HG02678 (cell line): Measurements from ENCODE around the gene AGAP1.

Experiments used
- ATAC-seq: cut with Tn5 transposase; IDR thresholded peaks from one replicate; pipeline ENCODE4 v1.9.1; 2021; ENCODE audit warnings: mild to moderate bottlenecking, moderate library complexity; ENCODE audit not compliant: unreplicated experiment

Gene AGAP1

GRCh38 chr2:235603659-235604058, 109.8 kb downstream of the AGAP1 start:
- no peak for ATAC-seq

GRCh38 chr2:235605312-235606003, 111.6 kb downstream of the AGAP1 start:
- ATAC-seq, result no peak

DNA sequence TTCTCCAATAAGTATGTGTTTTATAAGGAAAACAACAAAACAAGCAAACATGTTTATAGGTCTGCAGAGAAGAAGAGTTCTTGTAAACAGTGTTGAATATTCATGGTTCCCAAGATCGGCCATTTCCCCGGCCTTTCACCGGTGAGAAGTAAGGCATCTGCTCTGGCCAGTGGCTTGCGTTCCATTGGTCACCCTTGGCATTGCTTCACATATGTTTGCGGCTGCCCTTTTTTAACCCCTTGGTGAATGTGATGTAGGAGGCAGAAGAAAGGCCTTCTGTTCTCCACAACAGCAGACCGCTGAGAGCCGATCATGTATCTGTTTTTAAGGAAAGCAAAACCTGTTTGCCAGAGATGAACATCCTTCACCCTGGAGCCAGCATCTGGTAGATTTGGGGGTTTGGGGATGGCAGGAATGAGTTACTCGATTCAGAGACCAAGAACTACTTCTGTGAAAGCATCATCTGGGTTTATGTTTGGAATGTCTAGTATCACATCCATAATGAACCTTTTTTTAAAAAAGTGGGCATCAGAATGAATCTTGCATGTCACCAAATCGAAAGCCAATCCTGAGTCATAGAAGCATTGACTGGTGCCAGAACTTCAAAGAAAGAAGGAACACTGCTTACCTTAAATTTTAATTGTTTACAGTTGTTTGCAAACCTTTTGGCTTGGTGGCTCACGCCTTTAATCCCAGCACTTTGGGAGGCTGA, 112.3 kb downstream of the AGAP1 start:
- no peak for ATAC-seq

- ATAC-seq, result no peak
Observed at GRCh38 chr2:235607546-235608199, 113.8 kb downstream of the AGAP1 start.

DNA sequence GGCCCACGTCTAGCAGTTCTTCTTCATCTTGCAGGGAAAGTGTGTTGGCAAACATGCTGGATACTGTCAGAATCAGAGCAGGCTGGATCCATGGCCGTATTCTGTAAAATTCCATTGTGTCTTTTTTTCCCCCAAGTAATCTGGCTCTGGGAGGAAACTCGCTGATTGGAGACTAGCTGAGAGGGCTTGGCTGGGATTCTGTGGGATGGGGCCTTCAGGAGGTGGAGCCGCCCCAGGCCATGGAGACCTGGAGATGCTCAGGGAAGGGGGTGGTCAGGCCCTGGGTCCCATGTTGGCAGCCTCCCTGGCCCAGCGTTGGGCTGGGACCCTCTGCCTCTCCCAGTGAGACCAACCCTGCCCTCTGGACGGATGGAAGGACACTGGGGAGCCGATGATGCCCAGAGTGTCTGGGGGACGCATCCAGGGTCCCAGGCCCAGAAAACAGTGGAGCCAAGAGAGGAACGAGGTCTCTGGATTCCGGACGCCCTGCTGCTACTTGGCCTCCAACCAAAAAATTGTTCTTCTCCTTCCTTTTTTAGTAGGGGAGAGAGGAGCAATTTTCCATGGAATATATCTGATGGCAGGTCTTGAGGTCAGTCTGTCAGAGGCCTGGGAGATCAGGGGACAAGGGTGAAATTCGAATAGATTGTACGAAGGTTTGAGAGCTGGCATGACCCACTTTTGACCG, 114.5 kb downstream of the AGAP1 start:
- no peak for ATAC-seq

DNA sequence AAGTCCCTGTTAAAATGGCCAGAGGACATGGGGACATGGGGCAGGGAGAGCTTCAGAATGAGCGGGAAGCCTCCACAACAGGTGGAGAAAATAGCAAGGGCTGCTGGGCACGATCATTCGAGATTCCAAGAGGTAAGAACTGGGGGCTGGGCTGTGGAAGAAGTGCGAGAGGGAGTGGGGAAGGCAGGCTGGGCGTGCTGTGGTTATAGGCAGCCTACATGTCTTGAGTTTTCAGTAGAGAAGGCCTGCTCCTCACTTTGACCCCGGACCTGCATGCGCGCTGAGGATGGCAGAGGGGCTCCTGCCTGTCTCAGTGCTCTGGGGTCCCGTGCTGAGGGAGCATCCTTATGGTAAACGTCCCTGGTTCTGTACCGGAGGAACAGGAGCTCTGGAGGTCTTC, 115.5 kb downstream of the AGAP1 start:
- no peak for ATAC-seq

GRCh38 chr2:235609746-235610145, 115.9 kb downstream of the AGAP1 start:
- no peak for ATAC-seq

DNA sequence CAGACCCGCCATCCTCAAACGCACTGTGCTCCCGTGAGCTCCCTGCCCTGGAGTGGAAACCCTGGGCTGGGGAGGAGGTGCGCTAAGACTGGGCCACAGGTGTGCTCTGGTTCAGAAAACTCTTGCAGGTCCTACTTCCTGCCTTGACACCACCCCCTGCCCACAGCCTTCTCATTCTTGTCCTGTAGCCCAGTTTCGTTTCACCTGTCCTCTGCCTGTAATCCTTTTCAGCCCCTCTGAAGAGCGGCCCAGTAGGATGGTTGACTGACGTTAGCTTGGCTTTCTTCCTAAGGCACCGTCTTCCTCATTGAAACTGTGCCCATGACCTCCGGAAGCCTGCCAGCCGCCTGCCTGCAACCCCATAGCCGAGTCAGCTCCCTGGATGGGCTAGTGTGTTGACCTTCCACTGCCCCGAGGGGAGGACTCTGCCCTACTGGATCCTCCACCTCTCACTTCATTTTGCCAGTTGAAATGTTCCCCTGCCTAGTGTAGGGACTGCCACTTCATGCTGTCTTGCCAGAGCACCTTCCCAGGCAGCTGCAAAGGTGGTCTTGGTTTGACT, 116.9 kb downstream of the AGAP1 start:
- no peak for ATAC-seq

DNA sequence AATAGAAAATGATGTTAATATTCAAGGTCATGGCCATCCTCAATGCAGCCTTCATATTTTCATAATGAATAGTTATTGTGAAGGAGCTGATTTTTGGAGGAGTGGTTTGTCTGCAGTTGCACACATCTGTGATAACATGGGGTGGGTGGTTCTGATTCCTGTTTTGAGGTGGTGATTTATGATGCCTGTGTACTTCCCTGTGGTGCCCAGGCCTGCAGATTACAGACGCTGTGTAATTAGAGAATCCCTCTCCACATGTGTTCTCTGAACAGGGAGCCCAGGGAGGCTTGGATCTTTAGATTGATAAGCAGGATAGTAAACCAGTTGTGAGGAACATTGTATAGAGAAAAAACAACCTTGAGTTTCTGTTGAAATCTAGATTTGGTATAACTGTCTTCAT, 117.5 kb downstream of the AGAP1 start:
- no peak for ATAC-seq

- no peak for ATAC-seq
Observed at GRCh38 chr2:235611756-235612155, 117.9 kb downstream of the AGAP1 start.

DNA sequence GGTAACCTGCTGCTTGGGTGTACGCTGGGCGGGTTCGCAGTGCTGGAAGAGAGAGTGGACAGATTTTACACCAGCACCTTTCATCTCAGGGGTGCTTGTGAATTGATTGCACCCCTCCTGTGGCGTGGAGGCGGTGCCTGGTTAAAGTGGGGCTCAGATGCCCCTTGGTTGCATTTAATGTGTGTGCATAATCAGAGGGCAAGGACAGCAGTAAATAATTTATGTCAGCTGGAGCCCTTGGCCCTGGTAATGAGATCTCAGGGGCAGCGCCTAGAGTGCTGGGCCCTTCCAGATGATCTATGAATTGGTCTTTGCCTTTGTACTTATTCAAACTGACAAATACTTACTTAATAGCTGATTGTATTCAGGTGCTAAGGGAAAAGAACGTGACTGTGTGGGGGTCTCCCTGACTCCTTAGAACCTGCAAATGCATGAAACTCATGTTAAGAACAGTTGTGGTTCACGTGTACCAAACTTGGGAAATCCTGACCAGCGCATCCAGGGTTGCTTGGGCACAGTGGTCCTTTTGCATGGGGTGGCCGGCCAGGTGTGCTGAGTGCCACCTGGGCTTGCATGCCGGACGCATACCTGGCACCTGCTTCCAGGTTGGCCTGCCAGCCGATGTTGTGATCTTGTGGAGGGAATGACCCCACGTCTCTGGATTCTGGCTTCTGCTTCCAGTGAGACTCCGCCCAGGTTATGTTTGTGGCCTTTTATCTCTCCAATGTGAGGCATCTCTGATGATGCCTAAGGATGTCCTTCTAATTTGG, 118.5 kb downstream of the AGAP1 start:
- ATAC-seq, result no peak

GRCh38 chr2:235613649-235614048, 119.8 kb downstream of the AGAP1 start:
- no peak for ATAC-seq

- ATAC-seq, result no peak
Observed at GRCh38 chr2:235614176-235614860, 120.5 kb downstream of the AGAP1 start.

- no peak for ATAC-seq
Observed at GRCh38 chr2:235614900-235615712, 121.3 kb downstream of the AGAP1 start.

DNA sequence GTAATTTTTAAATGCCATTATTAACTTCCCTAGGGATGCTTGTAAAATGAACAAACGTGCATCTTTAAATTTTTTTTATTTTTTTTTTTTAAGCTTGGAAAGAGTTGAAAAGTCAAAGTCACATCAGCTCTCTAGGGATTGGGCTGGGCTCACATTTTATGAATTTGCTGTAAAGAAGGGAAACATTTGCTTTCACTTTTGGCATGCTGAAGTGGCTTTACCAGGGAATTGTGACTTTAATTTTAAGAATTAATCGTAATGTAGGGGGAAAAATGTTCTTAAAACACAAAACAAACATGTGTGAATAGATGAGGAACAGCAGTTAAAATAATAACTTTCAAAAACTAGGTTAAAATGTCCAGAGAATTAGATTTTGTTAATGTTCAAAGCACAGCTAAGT, 123.0 kb downstream of the AGAP1 start:
- no peak for ATAC-seq

DNA sequence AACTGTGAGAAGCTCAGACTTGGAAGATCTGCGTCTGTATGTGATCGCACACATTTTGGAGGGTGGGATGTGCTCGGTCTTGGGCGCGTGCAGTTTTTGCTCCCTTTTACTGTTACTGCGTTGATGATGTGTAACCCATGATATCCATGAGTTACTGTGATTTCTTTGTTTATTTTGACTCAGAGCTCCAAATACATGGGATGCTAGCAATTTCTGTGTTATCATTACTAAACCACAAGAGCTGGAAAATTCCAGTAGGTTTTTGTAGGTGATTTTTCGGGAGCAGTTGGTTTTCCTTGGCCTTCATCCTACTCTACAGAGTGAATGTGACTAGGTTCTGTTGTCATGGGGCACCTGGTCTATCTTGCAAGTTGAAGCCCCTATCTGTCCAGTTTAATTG, 124.2 kb downstream of the AGAP1 start:
- no peak for ATAC-seq

DNA sequence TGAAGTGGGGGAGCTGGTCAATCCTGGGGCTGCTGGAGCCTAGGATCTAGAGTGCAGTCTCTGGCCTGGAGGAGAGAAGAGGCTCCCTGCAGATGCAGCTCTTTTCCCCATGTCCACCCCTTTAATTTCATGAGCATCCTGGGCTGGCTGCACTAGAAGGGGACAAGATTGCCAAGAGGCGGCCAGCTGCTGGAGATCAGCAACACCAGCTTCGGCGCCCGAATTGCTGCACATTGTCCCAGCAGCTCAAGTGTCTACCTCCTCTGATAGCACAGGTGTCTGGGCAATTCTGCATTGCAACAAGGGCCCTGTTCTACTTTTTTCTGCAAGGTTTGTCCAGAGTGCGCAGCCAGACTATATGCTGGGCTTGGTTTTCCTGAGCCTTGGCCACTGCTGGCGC, 125.7 kb downstream of the AGAP1 start:
- ATAC-seq, result no peak

DNA sequence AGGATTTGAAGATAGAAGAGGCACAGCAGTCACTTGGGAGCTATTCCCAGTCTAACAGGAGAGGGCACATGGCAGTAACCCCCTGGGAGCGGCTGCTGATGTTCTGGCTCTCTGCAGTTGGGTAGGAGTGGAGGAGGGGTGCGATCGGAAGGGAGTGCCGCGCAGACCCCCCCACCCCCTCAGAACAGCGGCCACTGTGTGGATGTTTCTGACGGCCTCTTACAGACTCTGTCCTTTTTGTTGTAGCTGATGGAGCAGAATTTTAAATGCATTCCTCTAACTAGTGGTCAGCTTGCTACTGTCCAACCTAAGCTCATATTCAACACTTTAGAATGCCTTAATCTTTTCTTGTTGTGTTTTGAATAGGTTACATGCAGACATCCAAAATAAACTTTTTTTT, 127.9 kb downstream of the AGAP1 start:
- no peak for ATAC-seq

DNA sequence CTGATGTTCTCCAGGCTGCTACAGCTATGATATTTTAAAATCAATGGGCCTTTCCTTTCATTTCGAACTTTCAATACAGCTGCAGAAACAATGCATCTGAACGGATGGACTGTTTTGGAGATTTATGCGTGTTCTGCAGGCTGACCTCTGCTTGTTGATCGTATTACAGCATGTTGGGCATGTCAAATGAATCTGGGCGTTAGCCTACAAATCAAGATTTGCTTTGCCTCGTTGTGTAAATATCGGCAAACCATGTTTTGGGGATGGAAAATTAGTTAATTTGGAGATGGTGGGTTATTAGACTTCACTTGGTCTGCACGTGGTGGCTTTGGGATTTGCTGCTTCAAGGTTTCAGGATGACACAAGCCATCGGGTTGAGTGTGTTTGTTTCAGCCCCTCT, 129.3 kb downstream of the AGAP1 start:
- no peak for ATAC-seq
